Stimulated activated CD4-positive, alpha-beta T cell treated with anti-CD3 and anti-CD28 coated beads, Interleukin-1b, Interleukin-23, amount 100 ng/mL, for 4 hours (primary cell): Measurements from ENCODE around the gene RCOR2.
"Not testable (repeated sequence)": the region's sequence is repeated elsewhere in the genome, so short reads cannot be mapped to it uniquely, and the experiment has no call there.

Source experiments
- DNase-seq, 2 donors: peaks; one replicate each; pipeline ENCODE4 v3.0.0-alpha.2; 2020; ENCODE audit warnings: low read depth in 2 of 2

The RCOR2 gene

DNA sequence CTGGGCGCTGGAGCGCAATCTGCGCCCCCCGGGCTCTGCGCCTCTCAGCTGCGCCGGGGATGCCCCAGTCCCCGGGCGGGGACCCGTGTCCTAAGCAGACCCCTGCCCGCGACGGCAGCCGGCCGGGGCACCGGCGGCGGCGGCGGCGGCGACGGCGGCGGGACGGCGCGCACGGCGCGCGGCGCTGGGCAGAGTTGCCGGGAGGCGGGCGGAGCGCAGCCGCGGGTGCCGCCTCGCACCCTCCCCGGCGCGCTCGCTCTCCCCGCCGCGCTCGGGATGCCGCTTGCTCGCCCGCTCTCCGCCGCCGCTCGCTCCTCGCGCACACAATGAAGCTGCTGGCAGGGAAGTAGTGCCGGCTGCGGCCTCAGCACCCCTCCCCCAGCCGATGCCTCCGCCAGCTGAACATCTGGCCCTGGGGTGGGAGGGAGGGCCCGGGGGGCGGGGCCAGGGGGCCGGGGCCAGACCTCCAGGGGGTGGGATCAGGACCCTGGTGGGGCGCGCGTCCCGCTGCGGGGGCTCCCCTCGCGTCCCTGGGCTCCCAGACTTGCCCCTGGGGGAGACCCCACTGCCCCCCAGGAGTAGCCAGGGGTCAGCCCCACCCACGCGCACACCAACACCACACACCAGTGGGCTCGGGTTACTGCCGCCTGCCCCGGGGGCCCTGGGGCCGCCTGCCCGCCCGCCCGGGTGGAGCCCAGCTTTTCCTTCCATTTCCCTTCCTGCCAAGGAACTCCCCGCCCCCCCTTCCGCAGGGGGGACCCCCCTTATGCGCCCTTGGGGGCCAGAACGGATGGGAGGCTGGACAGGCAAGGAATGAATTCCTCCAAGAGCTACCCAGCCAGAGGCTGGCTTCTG, at the start of gene RCOR2:
RCOR2 (minus strand) TSS at position 328 of the 855 bp plus-strand sequence. CDS start 708 bp downstream, outside the sequence.
- peak; percentile 51 to 60 for DNase-seq

DNA sequence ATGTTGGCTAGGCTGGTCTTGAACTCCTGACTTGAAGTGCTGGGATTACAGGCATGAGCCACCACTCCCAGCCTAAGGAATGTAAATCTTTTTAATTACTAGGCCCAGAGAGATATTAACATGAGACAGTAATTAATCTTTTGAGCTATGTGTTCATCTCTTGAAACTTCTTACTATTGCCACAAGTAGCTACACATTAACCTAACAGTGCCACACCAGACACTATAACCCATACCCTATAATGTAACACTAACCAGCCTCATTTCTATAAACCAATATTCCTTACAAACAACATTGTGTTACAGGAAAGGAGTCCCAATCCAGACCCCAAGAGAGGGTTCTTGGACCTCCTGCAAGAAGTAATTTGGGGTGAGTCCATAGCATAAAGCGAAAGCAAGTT, 49.5 kb upstream of the RCOR2 start:
- DNase-seq, result no peak

DNA sequence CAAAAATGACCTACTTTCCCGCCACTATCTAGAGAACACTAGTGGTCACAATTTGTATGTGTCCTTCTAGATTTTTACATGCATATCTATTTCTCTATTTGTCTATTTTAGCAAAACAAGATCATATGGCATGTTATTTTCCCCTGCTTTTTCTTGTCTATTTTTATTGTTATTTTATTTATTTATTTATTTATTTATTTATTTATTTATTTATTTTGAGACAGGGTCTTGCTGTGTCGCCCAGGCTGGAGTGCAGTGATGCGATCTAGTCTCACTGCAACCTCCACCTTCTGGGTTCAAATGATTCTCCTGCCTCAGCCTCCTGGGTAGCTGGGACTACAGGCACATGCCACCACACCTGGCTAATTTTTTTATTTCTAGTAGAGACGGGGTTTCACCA, 46.9 kb upstream of the RCOR2 start:
- not testable (repeated sequence) for DNase-seq

DNA sequence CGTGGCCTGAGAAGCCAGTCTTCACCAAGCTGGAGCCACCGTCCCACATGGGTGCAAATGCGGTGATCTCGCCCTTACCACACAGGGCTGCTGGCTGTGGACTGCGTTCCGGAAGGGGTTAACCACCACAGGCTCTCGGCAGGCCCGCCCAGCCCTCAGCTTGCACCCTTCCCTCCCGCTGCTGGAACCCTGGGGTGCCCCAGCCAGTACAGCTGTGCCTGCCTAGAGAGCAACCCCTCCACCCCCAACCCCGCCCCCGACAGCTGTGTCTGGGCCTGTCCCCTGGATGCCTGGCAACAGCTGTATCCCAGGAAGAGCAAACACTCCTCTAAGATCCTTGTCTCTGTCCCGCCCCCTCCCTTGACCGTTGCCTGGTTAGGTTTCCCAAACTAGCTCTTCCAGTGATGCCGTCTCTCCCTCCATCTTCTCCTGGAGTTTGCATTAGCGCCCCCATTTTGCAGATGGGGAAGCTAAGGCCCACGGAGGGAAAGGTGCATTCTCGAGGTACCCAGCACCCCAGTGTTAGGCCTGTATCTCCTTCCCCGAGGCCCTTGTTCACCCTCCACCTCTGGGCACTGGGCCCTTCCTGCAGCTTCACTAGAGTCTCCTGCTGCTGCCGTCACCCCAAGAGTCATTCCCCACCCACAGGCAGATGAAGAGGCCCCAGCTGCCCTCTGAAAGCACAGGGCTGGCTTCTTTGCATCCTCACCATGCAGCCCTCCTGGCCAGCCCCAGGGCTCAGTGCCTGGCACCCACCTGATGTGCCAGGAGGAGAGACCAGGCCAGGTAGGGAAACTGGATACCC, 44.8 kb upstream of the RCOR2 start:
- DNase-seq, result no peak

DNA sequence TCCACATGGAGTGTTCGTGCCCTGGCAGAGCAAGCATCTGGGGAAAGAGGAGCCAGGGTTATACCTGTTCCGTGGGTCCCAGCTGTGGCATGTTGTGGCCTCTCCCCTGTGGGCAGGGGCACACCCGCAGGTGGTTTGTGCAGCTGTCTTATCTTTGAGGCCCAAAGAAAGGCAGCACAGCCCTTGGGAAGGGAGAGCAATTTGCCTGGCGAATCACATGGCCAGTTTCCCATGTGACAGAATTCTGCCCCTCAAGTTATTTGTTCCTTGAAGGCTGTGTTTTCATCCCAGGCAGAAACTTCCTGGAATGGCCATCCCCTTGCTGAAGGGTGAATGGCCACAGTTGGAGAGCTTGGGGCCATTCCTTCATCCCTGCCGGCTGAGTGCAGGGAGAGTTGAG, 41.0 kb upstream of the RCOR2 start:
- no peak for DNase-seq

DNA sequence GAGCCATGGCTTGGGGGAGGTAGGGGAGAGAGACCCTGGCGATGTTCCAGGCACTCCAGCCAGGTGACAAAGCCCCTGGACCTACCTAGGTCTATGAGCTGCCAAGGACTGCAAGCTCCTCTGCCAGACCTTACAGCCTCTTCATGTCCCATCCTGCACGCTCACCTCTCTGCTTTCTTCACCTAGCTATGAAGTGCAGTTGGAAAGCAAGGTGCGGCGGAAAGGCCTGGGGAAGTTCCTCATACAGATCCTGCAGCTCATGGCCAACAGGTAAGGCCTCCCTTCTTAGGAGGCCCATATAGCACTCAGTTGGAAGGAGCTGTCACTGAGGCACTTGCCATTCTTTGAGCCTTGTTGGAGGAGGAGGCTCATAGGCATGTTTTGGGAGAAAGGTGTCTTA, 35.6 kb upstream of the RCOR2 start:
- no peak for DNase-seq

DNA sequence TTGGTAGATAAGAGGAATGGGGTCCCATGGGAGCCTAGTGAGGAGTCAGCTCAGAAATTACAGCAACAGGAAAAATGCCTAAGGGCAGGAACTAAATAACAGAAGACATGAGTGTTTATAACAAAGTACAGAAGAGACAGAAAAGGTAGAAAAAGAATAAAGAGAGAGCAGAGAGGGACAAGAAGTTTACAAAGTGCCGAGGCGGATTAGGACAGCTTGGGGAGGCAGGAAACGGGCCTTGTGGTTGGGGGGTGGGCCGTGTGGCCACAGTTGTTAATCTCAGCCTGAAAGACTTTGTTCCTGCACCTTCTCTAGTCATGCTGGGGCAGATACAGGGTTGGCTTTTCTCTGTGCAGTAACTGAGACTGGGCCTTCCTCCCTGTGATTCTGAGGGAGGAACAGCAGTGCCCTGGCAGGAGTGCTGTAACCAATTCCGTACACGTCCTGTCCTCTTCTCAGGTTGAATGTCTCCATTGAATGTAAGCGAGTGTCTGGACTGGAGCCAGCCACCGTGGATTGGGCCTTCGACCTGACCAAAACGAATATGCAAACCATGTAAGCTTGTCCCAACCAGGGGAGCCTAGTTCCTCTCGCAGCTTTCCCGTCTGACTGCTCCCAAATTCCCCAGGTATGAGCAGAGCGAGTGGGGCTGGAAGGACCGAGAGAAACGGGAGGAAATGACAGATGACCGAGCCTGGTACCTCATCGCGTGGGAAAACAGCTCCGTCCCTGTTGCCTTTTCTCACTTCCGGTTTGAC, 35.0 kb upstream of the RCOR2 start:
- no peak for DNase-seq

DNA sequence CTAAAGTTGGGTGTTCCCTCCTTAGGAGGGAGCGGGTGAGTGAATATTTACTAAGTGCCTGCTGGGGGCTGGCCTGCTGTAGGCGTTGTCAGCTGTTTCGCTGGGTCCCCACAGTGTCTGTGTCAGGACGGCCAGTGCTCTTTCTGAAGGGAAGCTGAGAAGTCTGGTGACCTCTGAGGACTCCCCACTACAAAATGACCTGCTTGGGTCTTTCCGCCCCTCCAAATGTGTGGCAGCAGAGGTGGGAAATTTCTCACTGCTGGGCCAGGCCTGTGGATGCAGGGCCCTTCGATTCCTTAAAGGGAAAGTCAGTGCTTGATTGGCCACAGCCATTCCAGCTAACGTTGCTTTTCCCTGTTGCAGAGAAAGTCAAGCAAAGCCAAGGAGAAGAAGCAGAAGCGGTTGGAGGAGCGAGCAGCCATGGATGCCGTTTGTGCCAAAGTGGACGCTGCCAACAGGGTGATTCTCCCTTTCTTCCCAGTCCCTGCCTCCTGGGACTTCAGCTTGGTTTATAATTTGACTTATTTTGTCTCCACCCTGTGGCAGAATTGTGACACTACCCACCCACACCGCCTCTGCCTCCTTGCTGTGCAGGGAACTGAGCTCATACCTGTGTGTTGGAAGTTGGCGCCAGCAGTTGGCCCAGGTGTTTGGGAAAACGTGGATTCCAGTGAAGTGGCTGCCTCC, 28.7 kb upstream of the RCOR2 start:
- peak; percentile 32 to 42 for DNase-seq

DNA sequence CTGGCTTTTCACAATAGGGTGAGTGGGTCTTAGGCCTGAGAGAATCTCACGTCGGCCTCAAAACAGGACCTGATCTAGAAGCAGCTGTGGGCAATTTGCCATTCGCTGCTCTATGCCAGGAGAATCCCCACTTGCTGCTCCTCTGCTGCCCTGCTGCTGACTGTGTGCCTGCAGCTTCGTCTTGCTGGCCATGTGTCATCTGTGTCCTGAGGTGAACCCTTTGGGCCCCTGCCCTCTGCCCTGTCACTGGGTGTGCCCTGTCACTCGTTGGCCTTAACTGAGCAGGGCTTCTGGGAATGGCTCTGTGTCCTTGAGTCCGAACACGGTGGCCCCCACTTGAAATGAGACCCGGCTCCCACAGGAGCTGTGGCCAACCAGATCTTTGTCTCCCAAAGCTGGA, 28.0 kb upstream of the RCOR2 start:
- no peak for DNase-seq

DNA sequence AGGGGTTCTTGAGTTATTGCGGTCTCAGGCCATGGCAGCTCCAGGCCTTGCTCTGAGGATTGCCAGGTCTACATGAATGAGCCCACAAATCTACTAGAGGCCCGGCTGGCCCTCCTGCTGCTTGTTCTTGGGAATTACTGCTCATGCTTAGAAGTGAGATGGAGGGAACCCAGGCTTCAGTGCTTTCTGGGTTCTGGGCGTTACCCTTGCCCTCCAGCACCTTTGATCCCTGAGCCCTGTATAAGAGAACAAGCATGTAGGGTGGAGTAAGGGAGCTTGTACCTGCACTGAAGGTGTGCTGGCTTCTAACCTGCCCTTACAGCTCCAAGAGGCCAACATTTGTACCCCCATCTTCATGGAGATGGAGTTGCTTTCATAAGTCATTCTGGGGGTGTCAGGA, 25.8 kb upstream of the RCOR2 start:
- DNase-seq, result no peak

DNA sequence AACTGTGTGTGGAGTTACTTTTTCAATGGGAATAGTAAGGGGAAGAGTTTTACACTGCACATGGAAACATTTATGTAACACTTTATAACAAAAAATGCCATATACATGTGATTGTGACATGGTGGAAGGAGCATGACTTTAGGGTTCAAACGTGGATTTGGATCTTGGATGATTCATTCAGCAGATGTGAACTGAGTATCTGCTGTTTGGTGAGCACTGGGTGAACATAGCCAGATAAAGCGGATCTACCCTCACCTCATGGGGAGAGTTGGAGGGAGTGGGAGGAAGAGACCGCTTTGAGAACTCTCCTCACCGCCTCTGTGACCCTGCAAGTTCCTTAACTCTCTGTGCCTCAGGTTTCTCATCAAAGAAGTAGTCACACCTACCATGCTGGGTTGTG, 24.9 kb upstream of the RCOR2 start:
- no peak for DNase-seq

DNA sequence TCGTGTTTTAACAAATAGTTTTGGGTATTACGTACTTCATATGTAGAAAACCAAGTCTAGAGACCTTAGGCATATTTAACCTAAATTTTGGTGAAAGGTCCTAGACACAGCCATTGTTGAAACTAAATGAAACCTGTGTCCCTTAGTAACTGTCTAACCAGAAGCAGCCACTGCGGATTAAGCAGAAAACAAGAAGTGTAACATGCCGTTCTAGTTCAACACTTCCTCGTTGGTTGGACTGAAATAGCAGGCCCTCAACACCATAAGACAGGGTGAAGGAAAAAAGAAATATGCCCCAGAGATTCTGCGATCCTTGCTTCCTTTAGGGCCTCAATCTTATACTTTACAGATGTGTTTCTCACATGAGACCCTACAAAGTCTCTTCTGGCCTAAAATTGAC, 23.8 kb upstream of the RCOR2 start:
- no peak for DNase-seq

DNA sequence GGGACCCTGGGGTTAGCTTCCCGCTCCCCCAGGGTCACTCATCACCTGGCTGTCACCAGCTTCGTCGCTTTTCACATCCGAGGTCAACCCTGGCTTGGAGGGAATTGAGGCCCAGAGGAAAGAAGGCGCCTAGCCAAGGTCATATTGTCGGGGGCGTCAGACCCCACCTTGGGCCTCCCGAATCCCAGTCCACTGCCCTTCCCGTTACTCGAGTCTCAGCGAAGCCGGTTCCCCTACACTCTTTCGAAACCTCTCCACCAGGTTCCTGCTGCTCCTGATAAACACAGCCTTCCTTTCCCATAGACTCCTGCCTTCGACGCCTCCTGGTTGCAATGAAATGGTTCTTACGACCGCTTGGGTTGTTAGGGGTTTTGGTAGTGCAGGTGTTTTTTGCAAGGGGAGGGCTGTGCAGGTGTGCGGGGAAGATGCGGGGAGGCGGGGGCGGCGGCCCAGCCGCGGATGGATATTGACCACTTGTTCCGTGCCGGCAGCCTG, 22.5 kb upstream of the RCOR2 start:
- DNase-seq, result no peak

DNA sequence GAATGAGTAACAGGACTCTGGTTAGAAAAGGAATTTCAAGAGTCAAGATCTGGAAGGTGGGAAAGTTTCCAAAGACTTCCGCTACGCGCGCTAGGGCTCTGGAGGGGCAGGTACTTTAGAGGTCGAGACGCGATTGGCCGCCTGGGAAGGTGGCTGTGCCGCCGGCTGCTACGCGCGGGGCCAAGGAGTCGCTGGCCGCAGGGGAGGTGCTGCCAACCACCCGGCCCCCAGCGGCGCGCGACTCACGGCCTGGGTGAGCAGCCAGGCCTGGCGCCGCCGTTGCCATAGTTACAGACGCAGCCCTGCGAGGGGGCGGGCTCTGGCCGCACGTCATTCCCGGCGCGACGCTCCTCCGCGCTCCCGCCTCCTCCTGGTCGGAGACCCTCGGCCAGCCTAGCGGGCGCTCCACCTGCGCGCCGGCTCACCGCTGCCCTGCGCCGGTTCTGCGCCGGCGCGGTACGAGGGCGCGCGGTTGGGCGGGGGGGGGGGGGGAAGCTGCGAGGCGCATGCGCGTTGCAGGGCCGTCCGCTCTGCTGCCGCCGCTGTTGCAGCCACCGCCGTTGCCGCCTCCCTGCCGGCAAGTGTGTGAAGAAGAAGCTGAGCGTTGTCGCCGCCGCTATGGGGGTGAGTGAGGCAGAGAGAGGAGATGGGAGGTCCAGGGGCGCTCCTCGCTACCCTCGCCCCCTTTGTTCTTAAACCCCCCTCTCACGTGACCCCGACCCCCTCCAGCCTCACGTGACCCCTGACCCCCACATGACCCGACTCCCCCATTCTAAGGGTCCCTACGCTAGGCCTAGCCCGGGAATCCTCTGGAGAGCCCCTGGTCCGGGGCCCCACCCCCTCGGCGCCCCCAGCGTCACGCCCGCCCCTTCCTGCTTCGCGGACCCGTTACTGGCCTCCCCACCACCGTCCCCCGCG, 21.8 kb upstream of the RCOR2 start, which contains the start of gene NAA40:
NAA40 (plus strand) TSS at position 524 of the 918 bp plus-strand sequence; CDS start at position 619, 95 bp downstream.
- DNase-seq, result peak; percentile 79 to 88

DNA sequence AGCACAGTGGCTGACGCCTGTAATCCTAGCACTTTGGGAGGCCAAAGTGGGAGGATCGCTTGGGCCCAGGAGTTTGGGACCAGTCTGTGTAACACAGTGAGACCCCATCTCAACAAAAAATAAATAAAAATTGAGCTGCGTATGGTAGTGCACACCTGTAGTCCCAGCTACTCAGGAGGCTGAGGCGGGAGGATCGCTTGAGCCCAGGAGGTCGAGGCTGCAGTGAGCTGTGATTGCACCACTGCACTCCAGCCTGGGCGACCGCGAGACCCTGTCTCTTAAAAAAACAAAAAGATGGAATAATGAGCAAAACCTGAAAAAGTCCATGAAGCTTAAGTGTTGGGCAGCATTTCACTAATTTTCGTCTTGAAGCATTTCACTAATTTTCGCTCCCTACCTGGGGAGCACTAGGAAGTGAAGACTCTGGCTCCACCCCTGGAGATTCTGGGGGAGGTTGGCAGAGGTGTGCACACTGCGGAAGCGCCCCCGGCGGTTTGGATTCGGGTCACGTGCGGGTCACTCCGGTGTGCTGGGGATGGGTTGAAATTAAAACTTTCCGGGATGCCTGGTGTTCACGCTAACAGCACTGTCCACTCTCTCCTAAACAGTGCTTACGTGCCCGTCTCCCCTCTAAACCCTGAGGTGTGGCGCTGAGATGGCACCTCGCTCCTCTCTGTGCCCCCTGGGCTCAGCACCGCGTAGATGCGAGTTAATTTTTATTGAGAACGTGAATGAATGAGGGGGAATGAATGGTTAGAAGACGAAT, 20.9 kb upstream of the RCOR2 start:
- no peak for DNase-seq

DNA sequence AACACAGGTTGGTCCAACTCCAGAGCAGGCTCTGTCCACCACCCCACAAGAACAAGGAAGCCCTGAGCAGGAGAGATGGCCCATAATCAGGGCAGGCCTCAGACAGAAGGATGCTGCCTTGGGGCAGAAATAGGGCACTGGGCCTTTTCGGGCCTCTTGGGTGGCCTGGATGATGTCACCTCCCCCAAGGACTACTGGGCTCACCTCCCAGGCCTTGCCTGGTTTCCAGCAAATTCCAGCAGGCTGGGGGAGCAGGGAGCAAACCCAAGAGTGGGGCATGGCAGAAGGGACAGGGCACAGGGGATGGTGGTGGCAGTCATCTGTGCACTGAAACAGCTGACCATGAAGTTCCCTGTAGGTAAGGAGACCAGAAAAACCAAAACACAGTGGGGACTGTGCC, 16.5 kb upstream of the RCOR2 start:
- no peak for DNase-seq

DNA sequence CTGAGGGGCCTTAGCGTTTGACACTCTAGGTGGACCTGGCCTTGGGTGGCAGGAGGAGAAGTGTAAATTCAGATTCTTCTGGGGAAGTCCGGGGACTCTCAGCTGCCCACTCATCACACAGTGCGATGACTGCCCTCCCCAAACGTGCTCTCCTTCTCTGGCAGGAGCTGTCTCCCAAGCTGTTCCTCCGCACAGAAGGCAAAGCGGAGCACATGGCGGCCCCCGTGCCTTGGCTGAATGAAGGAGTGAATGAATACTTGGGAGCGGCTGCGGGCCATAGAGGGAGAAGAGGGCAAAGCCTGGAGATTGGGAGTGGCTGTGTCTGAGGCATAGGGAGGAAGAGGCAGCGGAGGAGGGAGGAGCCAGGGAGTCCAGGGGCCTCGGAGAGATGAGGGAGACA, 14.9 kb upstream of the RCOR2 start:
- no peak for DNase-seq

DNA sequence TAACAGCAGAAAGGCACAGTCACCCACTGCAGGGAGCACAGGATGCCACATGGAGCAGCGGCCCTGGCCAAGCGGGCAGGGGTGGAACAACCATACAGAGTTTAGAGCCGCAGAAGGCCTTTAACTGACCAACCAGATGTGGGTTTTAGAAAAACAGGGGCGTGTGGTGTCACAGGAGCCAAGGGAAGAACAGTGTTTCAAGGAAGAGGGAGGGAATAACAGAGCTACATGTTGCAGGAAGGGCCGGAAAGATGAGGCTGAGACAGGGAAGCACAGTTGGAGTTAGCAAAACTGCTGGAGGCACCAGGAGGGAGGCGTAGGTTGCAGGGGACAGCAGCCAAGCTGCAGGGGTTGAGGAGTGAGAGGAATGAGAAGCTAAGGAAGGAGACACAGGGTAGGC, 14.1 kb upstream of the RCOR2 start:
- DNase-seq, result no peak

DNA sequence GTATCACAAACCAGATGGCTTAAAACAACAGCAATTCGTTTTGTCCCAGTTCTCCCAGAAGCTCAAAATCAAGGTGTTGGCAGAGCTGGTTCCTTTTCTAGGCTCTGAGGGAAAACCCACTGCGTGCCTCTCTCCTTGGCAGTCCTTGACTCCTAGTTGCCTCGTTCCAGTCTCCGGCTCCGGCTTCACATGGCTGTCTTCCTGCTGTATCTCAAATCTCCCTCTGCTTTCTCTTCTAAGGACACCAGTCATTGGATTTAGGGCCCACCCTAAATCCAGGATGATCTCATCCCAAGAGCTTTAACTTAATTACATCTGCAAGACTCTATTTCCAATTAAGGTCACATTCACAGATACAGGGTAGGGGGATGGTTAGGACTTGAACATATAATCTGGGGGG, 12.7 kb upstream of the RCOR2 start:
- DNase-seq, result no peak

DNA sequence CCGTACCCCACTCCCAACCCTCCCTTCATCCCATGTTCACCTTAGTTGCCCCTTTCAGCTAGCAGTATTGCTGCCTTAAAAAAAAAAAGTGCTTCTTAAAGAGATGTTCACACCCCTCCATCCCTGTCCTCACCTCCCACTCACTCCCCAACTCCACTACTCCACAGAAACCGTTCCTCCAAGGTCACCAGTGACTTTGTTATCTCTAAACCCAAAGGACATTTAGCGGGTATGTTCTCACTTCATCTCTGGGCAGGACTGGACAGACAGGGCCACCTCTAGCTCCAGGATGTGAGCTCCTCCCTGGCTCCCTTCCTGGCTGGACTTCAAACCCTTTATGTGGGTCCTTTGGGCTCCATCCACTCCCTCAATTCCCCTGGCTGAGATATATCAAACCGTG, 6.4 kb upstream of the RCOR2 start:
- DNase-seq, result no peak
